VCaP (cell line): ENCODE data around the gene IDNK.

Experiments used
- H3K27ac ChIP-seq: fragments of 450-650 bp; 2 replicates; pipeline ENCODE4 v1.5.1; 2017
- TF ChIP-seq, protein P1 (sequence below): fragments of 450-650 bp; conservative IDR thresholded peaks from 2 replicates; pipeline ENCODE4 v1.5.1; 2017; ENCODE audit warnings: mild to moderate bottlenecking, moderate library complexity

IDNK gene

DNA sequence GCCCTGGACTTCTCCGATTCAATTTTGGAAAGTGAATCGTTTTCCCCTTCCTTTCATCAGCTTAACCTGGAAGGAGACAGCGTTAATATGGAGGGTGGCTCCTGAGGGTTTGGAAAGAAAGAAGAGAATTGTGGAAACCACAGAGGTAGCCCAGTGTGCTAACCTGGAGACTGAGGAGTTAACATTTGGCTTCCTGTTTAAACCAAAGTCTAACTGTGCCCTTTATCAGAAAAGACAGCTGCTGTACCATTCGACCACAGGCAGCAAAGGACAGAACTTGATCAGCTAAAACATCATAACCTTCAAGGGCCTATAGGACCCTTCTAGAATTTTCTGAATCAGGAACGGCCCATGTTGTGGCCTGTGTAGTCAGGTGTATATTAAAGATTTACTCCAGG, 735 bp downstream of the IDNK start:
- H3K27ac ChIP-seq = peak overlapping the region; percentile 95

DNA sequence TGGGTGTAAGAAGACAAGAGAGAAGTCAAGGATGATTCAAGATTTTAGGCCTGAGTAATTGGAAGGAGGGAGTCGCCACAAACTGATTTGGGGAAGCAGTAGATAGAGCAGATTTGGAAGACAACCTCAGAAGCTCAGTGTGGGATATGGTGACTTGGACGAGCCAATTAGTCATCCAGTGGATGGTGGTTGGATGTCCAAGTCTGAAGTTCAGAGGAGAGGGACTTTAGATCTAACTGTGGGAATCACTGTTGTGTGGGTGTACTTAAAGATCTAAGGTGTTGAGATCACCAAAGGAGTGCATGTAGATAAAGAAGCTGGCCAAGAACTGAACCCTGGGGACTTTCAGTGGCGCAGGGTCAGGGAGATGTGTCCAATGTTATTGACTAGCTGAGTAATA, 2.2 kb downstream of the IDNK start:
- TF ChIP-seq, protein P1, sequence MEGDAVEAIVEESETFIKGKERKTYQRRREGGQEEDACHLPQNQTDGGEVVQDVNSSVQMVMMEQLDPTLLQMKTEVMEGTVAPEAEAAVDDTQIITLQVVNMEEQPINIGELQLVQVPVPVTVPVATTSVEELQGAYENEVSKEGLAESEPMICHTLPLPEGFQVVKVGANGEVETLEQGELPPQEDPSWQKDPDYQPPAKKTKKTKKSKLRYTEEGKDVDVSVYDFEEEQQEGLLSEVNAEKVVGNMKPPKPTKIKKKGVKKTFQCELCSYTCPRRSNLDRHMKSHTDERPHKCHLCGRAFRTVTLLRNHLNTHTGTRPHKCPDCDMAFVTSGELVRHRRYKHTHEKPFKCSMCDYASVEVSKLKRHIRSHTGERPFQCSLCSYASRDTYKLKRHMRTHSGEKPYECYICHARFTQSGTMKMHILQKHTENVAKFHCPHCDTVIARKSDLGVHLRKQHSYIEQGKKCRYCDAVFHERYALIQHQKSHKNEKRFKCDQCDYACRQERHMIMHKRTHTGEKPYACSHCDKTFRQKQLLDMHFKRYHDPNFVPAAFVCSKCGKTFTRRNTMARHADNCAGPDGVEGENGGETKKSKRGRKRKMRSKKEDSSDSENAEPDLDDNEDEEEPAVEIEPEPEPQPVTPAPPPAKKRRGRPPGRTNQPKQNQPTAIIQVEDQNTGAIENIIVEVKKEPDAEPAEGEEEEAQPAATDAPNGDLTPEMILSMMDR = no peak
- no peak overlapping the region for H3K27ac ChIP-seq

More for the DNA sequence above, 735 bp downstream of the IDNK start:
- TF ChIP-seq, protein P1 = no peak

DNA sequence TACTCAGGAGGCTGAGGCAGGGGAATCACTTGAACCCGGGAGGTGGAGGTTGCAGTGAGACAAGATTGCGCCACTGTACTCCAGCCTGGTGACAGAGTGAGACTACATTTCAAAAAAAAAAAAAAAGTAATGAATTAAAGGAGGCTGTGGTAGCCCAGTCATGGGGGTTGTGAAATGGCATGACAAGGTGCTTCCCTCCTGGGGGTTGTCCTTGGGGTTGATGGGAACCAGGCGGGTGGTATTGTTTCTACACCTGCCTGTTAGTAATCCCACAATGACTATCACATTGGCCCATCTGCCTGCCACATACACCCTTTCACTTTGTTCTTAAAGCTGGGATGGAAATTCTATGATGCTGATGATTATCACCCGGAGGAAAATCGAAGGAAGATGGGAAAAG, 5.6 kb downstream of the IDNK start:
- H3K27ac ChIP-seq = no peak overlapping the region
- TF ChIP-seq, protein P1 = no peak

DNA sequence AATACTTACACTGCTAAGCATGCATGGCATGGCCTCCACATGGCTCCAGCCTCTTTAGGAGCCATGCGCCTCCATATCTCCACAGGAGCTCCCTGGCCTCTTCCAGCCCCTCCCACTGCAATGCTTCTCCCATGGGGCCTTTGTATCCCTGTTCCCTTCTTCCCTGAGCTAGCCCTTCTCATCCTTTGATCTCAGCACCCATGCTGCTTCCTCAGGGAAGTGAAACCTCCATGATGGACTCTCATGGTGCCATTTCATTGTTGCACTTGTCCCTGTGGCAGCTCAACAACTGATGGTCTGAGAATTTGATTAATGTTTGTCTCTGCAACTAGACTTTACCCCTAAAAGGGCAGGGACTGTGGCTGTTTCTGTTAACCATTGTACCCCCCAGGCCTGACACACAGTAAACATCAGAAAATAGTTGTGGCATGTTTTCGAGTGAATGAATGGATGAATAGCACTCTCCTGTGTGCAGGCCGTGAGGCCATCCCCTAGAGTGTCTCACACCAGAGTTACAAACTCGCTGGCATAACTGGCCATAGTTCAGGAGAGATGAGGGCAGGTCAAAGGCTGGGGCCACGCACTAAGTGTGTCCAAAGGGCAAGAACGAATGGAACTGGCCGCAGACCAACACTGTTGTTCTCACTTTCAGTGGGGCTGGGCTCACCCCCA, 6.6 kb downstream of the IDNK start:
- no peak overlapping the region for H3K27ac ChIP-seq

DNA sequence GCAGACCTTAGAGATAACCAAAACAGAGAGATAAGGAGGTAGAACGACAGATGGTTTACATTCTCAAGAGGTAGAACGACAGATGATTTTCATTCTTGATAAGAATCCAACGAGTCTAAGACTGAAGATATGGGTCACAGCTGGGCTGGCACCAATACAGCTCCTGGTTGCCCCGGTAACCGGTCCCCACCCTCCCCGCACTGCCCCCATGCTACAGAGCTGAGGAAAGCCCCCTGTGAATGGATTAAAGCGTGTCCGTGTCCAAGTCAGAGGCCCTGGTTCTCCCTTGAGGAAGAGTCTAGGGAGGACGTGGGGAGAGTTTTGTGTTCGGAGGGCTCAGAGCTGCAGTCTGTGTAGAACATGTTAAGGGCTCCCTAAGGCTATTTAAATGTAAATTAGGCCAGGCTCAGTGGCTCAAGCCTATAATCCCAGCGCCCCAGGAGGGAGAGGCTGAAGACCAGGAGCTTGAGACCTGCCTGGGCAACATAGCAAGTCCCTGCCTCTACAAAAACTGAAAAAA, 8.1 kb downstream of the IDNK start:
- no peak overlapping the region for H3K27ac ChIP-seq
- TF ChIP-seq, protein P1 = no peak

More for the DNA sequence above, 6.6 kb downstream of the IDNK start:
- TF ChIP-seq, protein P1 = no peak

DNA sequence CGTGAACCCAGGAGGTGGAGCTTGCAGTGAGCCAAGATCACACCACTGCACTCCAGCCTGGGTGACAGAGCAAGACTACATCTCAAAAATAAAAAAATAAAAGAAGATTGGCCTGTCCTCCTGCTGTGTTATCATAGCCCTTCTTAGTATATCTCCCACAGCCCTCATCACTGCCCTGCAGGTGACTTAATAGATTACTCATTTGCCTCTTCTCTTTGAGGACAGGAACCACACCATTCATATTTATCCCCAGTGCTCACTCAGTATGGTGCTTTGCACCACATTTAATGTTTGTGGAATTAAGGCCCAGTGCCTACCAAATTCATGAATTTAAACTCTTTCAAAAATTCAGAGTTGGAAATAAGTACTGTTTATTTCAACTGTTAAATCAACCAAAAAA, 10.3 kb downstream of the IDNK start:
- TF ChIP-seq, protein P1 = no peak
- H3K27ac ChIP-seq = no peak overlapping the region

DNA sequence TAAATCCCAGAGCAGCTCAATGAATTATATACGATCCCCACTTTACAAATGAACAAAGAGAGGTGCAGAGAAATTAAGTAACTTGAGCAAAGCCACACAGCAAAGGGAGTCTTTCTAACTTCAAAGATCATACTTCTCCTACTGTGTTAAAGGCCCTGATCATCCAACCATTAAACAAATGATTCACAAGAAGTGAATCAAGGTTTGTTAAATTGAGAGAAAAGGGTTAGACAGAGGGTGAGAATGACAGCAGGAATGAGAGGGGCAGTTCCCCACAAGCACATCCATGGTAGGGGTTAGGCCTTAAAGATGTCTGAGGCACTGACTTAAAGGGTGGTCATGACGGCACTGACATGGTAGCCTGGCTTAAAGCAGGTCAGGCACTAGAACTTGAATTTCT, 10.7 kb downstream of the IDNK start:
- H3K27ac ChIP-seq = no peak overlapping the region
- TF ChIP-seq, protein P1 = no peak
